ENCODE results near the gene OPHN1. TPM values are rescaled to one million over a fixed set of nuclear protein-coding genes. Genes with fewer than 3 reads are reported as not detected.

OPHN1 gene
- total and polyA plus RNA-seq, 2 experiments from 2014 or later = 2.2 to 3.8 TPM

DNA sequence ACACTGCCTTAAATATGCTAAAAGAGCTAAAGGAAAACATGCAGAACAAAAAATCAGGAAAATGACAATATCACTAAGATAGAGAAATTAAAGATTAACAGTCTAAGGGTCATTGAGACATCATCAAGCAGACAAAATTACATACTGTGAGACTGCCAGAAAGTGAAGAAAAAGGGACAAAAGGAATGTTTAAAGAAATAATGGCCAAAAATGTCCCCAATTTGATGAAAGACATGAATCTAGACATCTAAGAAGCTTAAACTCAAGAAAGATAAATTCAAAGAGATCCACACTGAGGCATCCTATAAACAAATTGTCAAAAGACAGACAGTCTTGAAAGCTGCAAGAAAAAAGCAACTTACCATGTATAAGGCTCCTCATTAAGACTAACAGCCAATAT lies 63.7 kb downstream of the OPHN1 start (continued):
- TF ChIP-seq, protein P1, sequence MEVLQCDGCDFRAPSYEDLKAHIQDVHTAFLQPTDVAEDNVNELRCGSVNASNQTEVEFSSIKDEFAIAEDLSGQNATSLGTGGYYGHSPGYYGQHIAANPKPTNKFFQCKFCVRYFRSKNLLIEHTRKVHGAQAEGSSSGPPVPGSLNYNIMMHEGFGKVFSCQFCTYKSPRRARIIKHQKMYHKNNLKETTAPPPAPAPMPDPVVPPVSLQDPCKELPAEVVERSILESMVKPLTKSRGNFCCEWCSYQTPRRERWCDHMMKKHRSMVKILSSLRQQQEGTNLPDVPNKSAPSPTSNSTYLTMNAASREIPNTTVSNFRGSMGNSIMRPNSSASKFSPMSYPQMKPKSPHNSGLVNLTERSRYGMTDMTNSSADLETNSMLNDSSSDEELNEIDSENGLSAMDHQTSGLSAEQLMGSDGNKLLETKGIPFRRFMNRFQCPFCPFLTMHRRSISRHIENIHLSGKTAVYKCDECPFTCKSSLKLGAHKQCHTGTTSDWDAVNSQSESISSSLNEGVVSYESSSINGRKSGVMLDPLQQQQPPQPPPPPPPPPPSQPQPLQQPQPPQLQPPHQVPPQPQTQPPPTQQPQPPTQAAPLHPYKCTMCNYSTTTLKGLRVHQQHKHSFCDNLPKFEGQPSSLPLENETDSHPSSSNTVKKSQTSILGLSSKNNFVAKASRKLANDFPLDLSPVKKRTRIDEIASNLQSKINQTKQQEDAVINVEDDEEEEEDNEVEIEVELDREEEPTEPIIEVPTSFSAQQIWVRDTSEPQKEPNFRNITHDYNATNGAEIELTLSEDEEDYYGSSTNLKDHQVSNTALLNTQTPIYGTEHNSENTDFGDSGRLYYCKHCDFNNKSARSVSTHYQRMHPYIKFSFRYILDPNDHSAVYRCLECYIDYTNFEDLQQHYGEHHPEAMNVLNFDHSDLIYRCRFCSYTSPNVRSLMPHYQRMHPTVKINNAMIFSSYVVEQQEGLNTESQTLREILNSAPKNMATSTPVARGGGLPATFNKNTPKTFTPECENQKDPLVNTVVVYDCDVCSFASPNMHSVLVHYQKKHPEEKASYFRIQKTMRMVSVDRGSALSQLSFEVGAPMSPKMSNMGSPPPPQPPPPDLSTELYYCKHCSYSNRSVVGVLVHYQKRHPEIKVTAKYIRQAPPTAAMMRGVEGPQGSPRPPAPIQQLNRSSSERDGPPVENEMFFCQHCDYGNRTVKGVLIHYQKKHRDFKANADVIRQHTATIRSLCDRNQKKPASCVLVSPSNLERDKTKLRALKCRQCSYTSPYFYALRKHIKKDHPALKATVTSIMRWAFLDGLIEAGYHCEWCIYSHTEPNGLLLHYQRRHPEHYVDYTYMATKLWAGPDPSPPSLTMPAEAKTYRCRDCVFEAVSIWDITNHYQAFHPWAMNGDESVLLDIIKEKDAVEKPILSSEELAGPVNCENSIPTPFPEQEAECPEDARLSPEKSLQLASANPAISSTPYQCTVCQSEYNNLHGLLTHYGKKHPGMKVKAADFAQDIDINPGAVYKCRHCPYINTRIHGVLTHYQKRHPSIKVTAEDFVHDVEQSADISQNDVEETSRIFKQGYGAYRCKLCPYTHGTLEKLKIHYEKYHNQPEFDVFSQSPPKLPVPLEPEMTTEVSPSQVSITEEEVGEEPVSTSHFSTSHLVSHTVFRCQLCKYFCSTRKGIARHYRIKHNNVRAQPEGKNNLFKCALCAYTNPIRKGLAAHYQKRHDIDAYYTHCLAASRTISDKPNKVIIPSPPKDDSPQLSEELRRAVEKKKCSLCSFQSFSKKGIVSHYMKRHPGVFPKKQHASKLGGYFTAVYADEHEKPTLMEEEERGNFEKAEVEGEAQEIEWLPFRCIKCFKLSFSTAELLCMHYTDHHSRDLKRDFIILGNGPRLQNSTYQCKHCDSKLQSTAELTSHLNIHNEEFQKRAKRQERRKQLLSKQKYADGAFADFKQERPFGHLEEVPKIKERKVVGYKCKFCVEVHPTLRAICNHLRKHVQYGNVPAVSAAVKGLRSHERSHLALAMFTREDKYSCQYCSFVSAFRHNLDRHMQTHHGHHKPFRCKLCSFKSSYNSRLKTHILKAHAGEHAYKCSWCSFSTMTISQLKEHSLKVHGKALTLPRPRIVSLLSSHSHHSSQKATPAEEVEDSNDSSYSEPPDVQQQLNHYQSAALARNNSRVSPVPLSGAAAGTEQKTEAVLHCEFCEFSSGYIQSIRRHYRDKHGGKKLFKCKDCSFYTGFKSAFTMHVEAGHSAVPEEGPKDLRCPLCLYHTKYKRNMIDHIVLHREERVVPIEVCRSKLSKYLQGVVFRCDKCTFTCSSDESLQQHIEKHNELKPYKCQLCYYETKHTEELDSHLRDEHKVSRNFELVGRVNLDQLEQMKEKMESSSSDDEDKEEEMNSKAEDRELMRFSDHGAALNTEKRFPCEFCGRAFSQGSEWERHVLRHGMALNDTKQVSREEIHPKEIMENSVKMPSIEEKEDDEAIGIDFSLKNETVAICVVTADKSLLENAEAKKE (CRISPR knock-in tag; IDR thresholded peaks at IDR 0.05) = no peak
- no peak for TF ChIP-seq CREB1 (CRISPR knock-in tag; IDR thresholded peaks at IDR 0.05; ENCODE audit: low read depth)
- TF ChIP-seq EZH2 (IDR thresholded peaks at IDR 0.05; ENCODE audit: low read depth, unreplicated experiment) = no peak
- TF ChIP-seq, protein P2, sequence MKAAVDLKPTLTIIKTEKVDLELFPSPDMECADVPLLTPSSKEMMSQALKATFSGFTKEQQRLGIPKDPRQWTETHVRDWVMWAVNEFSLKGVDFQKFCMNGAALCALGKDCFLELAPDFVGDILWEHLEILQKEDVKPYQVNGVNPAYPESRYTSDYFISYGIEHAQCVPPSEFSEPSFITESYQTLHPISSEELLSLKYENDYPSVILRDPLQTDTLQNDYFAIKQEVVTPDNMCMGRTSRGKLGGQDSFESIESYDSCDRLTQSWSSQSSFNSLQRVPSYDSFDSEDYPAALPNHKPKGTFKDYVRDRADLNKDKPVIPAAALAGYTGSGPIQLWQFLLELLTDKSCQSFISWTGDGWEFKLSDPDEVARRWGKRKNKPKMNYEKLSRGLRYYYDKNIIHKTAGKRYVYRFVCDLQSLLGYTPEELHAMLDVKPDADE (IDR thresholded peaks at IDR 0.05) = no peak
- no peak for TF ChIP-seq EZH2phosphoT487 (IDR thresholded peaks at IDR 0.05; ENCODE audit: unreplicated experiment)
- TF ChIP-seq, protein P3, sequence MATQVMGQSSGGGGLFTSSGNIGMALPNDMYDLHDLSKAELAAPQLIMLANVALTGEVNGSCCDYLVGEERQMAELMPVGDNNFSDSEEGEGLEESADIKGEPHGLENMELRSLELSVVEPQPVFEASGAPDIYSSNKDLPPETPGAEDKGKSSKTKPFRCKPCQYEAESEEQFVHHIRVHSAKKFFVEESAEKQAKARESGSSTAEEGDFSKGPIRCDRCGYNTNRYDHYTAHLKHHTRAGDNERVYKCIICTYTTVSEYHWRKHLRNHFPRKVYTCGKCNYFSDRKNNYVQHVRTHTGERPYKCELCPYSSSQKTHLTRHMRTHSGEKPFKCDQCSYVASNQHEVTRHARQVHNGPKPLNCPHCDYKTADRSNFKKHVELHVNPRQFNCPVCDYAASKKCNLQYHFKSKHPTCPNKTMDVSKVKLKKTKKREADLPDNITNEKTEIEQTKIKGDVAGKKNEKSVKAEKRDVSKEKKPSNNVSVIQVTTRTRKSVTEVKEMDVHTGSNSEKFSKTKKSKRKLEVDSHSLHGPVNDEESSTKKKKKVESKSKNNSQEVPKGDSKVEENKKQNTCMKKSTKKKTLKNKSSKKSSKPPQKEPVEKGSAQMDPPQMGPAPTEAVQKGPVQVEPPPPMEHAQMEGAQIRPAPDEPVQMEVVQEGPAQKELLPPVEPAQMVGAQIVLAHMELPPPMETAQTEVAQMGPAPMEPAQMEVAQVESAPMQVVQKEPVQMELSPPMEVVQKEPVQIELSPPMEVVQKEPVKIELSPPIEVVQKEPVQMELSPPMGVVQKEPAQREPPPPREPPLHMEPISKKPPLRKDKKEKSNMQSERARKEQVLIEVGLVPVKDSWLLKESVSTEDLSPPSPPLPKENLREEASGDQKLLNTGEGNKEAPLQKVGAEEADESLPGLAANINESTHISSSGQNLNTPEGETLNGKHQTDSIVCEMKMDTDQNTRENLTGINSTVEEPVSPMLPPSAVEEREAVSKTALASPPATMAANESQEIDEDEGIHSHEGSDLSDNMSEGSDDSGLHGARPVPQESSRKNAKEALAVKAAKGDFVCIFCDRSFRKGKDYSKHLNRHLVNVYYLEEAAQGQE (IDR thresholded peaks at IDR 0.05; ENCODE audit: unreplicated experiment) = no peak
- TF ChIP-seq STAT1 (IDR thresholded peaks at IDR 0.05; ENCODE audit: unreplicated experiment) = no peak
